Fibroblast of mammary gland (primary cell): ENCODE measurements around the gene TMEM181.
"Not testable (repeated sequence)": the region's sequence is repeated elsewhere in the genome, so short reads cannot be mapped to it uniquely, and the experiment has no call there.

ENCODE experiments used
- DNase-seq: peaks from one replicate; pipeline ENCODE4 v3.0.0-alpha.2; 2010; ENCODE audit warnings: low read depth
- H3K4me3 ChIP-seq: 2 replicates; pipeline ENCODE4 v1.5.1; 2011; ENCODE audit warnings: low read depth, mild to moderate bottlenecking, low read length, moderate library complexity; ENCODE audit not compliant: control insufficient read depth
- TF ChIP-seq, protein P1 (sequence below): conservative IDR thresholded peaks from 2 replicates; pipeline ENCODE4 v1.5.1; 2011; ENCODE audit warnings: low read depth, low read length, inconsistent platforms; ENCODE audit not compliant: control insufficient read depth, insufficient read depth

Gene TMEM181

DNA sequence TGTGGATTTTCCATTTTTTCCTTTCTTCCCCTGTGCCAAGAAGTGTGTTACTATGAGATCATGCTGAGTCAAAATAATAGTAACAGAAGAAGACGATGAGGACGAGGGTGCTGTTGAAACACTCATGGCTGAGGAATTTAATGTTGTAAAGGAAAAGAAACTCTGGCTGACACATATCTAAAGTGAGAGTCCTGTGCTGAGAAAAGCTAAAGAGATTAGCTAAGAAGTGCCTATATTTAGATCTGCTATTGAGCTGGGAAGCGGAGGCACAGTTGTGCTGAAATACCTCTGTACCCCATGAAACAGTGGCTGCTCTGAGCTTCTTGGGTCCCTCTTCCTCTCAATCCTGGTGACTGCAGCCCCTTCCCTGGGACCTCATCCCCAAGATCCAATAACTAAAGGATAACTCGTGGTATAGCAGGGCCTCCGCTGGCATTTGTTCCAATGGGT is 88.8 kb downstream of the TMEM181 start:
- H3K4me3 ChIP-seq = no peak overlapping the region
- TF ChIP-seq, protein P1, sequence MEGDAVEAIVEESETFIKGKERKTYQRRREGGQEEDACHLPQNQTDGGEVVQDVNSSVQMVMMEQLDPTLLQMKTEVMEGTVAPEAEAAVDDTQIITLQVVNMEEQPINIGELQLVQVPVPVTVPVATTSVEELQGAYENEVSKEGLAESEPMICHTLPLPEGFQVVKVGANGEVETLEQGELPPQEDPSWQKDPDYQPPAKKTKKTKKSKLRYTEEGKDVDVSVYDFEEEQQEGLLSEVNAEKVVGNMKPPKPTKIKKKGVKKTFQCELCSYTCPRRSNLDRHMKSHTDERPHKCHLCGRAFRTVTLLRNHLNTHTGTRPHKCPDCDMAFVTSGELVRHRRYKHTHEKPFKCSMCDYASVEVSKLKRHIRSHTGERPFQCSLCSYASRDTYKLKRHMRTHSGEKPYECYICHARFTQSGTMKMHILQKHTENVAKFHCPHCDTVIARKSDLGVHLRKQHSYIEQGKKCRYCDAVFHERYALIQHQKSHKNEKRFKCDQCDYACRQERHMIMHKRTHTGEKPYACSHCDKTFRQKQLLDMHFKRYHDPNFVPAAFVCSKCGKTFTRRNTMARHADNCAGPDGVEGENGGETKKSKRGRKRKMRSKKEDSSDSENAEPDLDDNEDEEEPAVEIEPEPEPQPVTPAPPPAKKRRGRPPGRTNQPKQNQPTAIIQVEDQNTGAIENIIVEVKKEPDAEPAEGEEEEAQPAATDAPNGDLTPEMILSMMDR = no peak
- peak; percentile 94 for DNase-seq

GRCh38 chr6:158649289-158650143 is 89.6 kb downstream of the TMEM181 start, which contains the start of gene SYTL3:
TSS of gene SYTL3 (plus strand) at chr6:158650054. CDS start at chr6:158663269, 13,215 bp downstream.
- H3K4me3 ChIP-seq = no peak within 1 kb of the TSS
- TF ChIP-seq, protein P1 = no peak
- DNase-seq = peak; percentile 58

DNA sequence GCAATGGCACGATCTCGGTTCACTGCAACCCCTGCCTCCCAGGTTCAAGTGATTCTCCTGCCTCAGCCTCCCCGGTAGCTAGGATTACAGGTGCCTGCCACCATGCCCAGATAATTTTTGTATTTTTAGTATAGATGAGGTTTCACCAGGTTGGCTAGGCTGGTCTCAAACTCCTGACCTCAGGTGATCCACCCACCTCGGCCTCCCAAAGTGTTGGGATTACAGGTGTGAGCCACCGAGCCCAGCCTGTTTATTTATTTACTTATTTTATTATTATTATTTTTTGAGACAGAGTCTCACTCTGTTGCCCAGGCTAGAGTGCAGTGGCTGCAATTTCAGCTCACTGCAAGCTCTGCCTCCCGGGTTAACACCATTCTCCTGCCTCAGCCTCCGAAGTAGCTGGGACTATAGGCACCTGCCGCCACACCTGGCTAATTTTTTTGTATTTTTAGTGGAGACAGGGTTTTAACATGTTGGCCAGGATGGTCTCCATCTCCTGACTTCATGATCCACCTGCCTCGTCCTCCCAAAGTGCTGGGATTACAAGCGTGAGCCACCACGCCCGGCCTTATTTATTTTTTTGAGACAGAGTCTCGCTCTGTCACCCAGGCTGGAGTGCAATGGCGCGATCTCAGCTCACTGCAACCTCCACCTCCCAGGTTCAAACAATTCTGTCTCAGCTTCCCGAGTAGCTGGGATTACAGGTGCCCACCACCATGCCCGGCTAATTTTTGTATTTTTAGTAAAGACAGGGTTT is 92.3 kb downstream of the TMEM181 start:
- not testable (repeated sequence) for DNase-seq, H3K4me3 ChIP-seq

DNA sequence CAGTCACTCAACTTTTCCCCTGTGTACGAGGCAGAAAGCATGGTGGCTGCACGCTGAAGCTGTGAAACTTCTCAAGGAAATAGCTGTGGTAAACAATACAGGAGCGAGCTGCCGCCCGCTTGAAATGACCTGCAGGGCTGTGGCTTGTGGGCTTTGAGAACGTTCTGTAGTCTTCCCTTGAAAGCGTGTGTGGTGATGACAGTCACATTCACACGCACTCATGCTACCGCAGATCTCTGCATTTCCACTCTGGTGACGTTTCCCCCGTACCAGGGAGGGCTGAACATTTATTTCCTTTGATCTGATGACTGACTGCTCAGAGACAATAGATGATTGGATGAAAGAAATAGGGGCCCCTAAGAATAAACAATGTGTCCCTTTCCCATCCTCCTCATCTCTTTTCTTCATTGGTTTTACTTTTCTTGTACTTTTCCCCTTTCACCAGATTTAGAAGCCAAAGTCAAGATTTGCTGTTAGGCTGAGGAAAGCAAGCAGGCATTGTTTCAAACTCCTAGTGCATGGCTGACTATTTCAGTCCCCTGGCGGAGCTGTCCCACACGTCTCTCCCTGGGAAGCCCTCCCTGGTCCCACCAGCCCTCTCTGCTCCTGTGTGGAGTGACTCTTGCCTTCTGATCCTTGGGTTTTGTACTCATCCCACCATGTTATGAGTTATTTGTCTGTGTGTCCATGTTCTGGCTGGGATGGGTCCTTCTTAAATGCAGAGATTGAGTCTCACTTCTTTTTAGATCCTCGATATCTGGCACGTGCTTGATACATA is 93.9 kb downstream of the TMEM181 start:
- TF ChIP-seq, protein P1 = no peak
- DNase-seq = no peak
- H3K4me3 ChIP-seq = no peak overlapping the region

GRCh38 chr6:158654498-158654897 is 94.6 kb downstream of the TMEM181 start:
- TF ChIP-seq, protein P1 = no peak
- peak; percentile 89 for DNase-seq
- no peak overlapping the region for H3K4me3 ChIP-seq

GRCh38 chr6:158654960-158655489 is 95.1 kb downstream of the TMEM181 start:
- no peak overlapping the region for H3K4me3 ChIP-seq
- peak; percentile 88 for DNase-seq

More at GRCh38 chr6:158654960-158655489, 95.1 kb downstream of the TMEM181 start:
- TF ChIP-seq, protein P1 = no peak
